CD8-positive, alpha-beta memory T cell (primary cell): ENCODE data around the gene CALCOCO1. TPM values are rescaled to one million over a fixed set of nuclear protein-coding genes. Genes with fewer than 3 reads are reported as not detected.

Source experiments
- CTCF ChIA-PET: fragments of 350-600 bp; sonication (Branson Sonifier 250); formaldehyde crosslinking; loops from one replicate; lab custom pipeline; 2021; ENCODE audit warnings: antibody characterized with exemption; lab: Charles Lee
- POLR2A ChIA-PET: fragments of 350-600 bp; sonication (Branson Sonifier 250); formaldehyde crosslinking; loops from one replicate; lab custom pipeline; 2021; ENCODE audit warnings: antibody characterized with exemption; lab: Charles Lee
- DNase-seq, 5 donors: peaks; one replicate each; pipeline versions ENCODE4 v3.0.0 to v3.0.0-alpha.2; 2020 to 2022; ENCODE audit warnings: mixed read lengths in 1 of 5
- H3K27ac ChIP-seq: one replicate; pipeline ENCODE4 v1.7.0; 2013; ENCODE audit warnings: low read depth, mild to moderate bottlenecking, low read length, moderate library complexity
- H3K27me3 ChIP-seq: 2 replicates; pipeline ENCODE4 v1.7.0; 2013; ENCODE audit warnings: low read length, mild to moderate bottlenecking; ENCODE audit not compliant: insufficient read depth, poor library complexity, severe bottlenecking
- H3K36me3 ChIP-seq: 2 replicates; pipeline ENCODE4 v1.7.0; 2013; ENCODE audit warnings: mild to moderate bottlenecking, low read length, moderate library complexity; ENCODE audit not compliant: insufficient read depth
- H3K4me1 ChIP-seq: 2 replicates; pipeline ENCODE4 v1.7.0; 2013; ENCODE audit warnings: mild to moderate bottlenecking, low read length, moderate library complexity; ENCODE audit not compliant: insufficient read depth
- H3K4me3 ChIP-seq: 2 replicates; pipeline ENCODE4 v1.7.0; 2013; ENCODE audit warnings: mild to moderate bottlenecking, low read length
- H3K9me3 ChIP-seq: 2 replicates; pipeline ENCODE4 v1.7.0; 2013; ENCODE audit warnings: mild to moderate bottlenecking, low read length
- H3K27ac Mint-ChIP-seq, 8 donors: one replicate each; pipeline ENCODE4 v1.8.0; 2020 to 2021; ENCODE audit warnings: mixed read lengths in 8 of 8, mild to moderate bottlenecking in 6 of 8, inconsistent platforms in 3 of 8, moderate library complexity in 3 of 8
- H3K27me3 Mint-ChIP-seq, 2 donors: one replicate each; pipeline ENCODE4 v1.8.0; 2020 to 2021; ENCODE audit warnings: mixed read lengths in 2 of 2, mild to moderate bottlenecking in 1 of 2, moderate library complexity in 1 of 2
- H3K36me3 Mint-ChIP-seq, 3 donors: one replicate each; pipeline ENCODE4 v1.8.0; 2020 to 2021; ENCODE audit warnings: mixed read lengths in 3 of 3, inconsistent platforms in 1 of 3, mild to moderate bottlenecking in 1 of 3
- H3K4me1 Mint-ChIP-seq, 3 donors: one replicate each; pipeline ENCODE4 v1.8.0; 2020 to 2021; ENCODE audit warnings: mixed read lengths in 3 of 3, inconsistent platforms in 1 of 3, mild to moderate bottlenecking in 1 of 3
- H3K4me3 Mint-ChIP-seq, 7 donors: one replicate each; pipeline ENCODE4 v1.8.0; 2020 to 2021; ENCODE audit warnings: mixed read lengths in 7 of 7, mild to moderate bottlenecking in 6 of 7, moderate library complexity in 4 of 7, inconsistent platforms in 2 of 7
- H3K9me3 Mint-ChIP-seq, 5 donors: one replicate each; pipeline ENCODE4 v1.8.0; 2020 to 2022; ENCODE audit warnings: mixed read lengths in 5 of 5, mild to moderate bottlenecking in 3 of 5, moderate library complexity in 2 of 5, inconsistent platforms in 1 of 5
- polyA plus RNA-seq: library from polyadenylated mRNA; unstranded; fragments of 300-500 nt; fragmentation: Illumina TruSeq; gene quantifications from one replicate; pipeline ENCODE4 v1.2.3, GENCODE V29; 2021
- total RNA-seq, 2 experiments: library from RNA; stranded (reverse); gene quantifications; one replicate each; pipeline ENCODE4 v1.2.3, GENCODE V29; 2021

Gene CALCOCO1
- total and polyA plus RNA-seq, 3 experiments from 2014 or later: 29.5 to 73.9 (median 31.4) TPM

DNA sequence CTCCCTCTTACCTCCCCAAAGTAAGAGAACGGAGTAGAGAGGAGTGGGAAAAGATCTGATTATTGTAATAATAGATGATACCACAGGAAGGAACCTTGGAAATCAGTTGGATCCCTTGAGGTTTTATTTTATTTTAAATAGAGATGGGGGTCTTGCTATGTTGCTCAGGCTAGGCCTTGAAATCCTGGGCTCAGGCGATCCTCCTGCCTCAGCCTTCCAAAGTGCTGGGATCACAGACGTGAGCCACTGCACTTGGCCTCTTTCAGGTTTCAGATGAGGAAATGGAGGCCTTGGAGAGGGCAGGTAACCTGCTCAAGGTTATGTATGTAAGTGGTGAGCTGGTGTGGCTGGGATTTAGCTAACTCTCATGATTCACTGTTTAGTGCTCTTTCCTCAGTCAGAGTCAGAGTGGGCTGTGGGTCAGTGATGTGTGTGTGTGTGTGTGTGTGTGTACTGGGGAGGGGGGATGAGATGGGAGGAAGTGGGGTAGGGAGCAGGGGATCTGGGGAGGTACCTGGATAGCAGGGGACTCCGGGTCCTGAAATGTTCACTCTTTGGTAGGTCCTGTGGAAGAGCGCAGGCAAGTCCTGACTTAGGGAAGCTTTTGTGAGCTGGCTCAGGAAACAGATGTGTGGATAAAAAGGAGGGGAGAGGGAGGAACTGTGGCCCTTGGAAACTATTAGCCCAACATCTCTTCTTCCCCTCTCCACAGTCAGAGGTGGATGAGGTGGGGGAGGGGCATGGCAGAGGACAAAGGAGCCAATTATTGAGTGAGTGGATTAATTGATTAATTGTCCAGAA lies 29.2 kb upstream of the CALCOCO1 start:
- DNase-seq: no peak
- no peaks in the 10 kb centered on the region for H3K9me3 Mint-ChIP-seq
- CTCF ChIA-PET: interaction anchor here (0.7 to 8.3 kb wide), 20 partner anchors 10 to 238 kb away, joined by 3 to 110 read pairs (median 4); partner anchors contain the start of genes CALCOCO1 and HOXC10
- peak overlapping the region in 6 of 7 donors; percentile 57 to 79 (median 68) for H3K4me3 Mint-ChIP-seq
- Histone ChIP-seq H3K4me1 (peaks cover 9% of the 10 kb centered on the region), H3K27me3 (peaks cover 40% of the 10 kb centered on the region), H3K4me3 (peak overlapping the region; percentile 10), H3K27ac (no peak overlapping the region), H3K9me3 (no peaks in the 10 kb centered on the region), H3K36me3 (no peaks in the 10 kb centered on the region)
- peak overlapping the region in 2 of 8 donors; percentile 39 to 83 for H3K27ac Mint-ChIP-seq
- H3K36me3 Mint-ChIP-seq: no peaks in the 10 kb centered on the region
- H3K4me1 Mint-ChIP-seq: peaks cover 0 to 16% (median 13%) of the 10 kb centered on the region in 3 donors
- POLR2A ChIA-PET: interaction anchor here (1.3 kb wide), 1 partner anchor 9 kb away, joined by 7 read pairs; no protein-coding TSS in a partner anchor
- H3K27me3 Mint-ChIP-seq: peaks cover 29 to 34% of the 10 kb centered on the region in 2 donors

DNA sequence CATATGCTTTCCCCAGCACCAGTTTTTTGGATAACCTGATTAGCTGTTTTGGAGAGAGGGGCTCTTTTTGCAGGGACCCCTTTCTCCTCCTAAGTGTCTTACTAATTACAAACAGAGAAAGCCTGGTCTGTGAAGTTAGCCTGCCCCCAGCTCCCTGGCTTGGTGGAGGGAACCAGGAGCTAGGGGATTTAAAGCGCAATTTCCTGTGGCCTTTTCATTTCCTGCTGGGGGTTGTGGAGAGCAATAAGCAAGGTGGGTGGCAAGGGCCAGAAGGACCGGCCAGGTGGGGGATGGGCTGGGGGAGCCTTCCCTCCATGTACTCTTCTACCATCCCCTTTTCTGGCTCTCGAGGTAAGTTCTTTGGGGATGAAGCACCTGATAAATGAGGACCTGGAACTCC lies 28.6 kb upstream of the CALCOCO1 start:
- Mint-ChIP-seq H3K36me3 (no peaks in the 10 kb centered on the region), H3K27me3 (peaks cover 24 to 29% of the 10 kb centered on the region in 2 donors), H3K9me3 (no peaks in the 10 kb centered on the region), H3K4me1 (peaks cover 0 to 16% (median 13%) of the 10 kb centered on the region in 3 donors), H3K27ac (no peak overlapping the region), H3K4me3 (no peak overlapping the region)
- ChIA-PET CTCF (interaction anchor here (1.0 to 8.3 kb wide), 4 partner anchors 10 to 229 kb away, joined by 3 to 110 read pairs (median 8); partner anchors contain the start of gene HOXC10), POLR2A (no interaction called here)
- Histone ChIP-seq H3K4me3 (no peak overlapping the region), H3K9me3 (no peaks in the 10 kb centered on the region), H3K4me1 (peaks cover 9% of the 10 kb centered on the region), H3K27ac (no peak overlapping the region), H3K27me3 (peaks cover 36% of the 10 kb centered on the region), H3K36me3 (no peaks in the 10 kb centered on the region)
- no peak for DNase-seq

DNA sequence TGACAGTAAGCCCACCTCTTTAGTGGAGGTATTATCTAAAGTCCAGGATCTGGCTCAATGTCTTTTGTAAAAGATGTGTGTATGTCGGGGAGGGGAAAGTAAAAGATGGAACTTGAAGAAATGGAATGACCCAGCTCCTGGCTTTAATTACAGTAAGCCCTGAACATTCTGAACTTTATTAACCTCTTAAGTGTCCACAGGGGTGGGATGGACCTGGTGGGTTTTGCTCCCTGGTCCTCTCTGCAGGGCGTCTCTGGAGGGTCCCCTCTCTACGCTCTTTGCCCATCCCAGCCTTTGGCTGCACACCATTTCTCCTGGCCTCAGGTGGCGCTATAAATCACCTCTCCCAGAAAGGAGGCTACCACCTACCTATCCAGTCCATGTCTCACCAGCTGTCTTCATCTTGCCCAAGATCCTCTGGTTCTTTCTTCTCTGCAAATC lies 28.2 kb upstream of the CALCOCO1 start:
- Histone ChIP-seq H3K4me1 (peaks cover 9% of the 10 kb centered on the region), H3K4me3 (no peak overlapping the region), H3K27ac (no peak overlapping the region), H3K36me3 (no peaks in the 10 kb centered on the region), H3K9me3 (no peaks in the 10 kb centered on the region), H3K27me3 (peaks cover 36% of the 10 kb centered on the region)
- peaks cover 23 to 25% of the 10 kb centered on the region in 2 donors for H3K27me3 Mint-ChIP-seq
- DNase-seq: no peak
- H3K9me3 Mint-ChIP-seq: no peaks in the 10 kb centered on the region
- POLR2A ChIA-PET: no interaction called here
- no peaks in the 10 kb centered on the region for H3K36me3 Mint-ChIP-seq
- CTCF ChIA-PET: interaction anchor here (1.0 to 8.3 kb wide), 2 partner anchors 10 to 53 kb away, joined by 6 to 110 read pairs; no protein-coding TSS in a partner anchor
- peak overlapping the region in 1 of 8 donors; percentile 38 for H3K27ac Mint-ChIP-seq
- H3K4me3 Mint-ChIP-seq: no peak overlapping the region
- H3K4me1 Mint-ChIP-seq: peaks cover 0 to 16% (median 13%) of the 10 kb centered on the region in 3 donors

DNA sequence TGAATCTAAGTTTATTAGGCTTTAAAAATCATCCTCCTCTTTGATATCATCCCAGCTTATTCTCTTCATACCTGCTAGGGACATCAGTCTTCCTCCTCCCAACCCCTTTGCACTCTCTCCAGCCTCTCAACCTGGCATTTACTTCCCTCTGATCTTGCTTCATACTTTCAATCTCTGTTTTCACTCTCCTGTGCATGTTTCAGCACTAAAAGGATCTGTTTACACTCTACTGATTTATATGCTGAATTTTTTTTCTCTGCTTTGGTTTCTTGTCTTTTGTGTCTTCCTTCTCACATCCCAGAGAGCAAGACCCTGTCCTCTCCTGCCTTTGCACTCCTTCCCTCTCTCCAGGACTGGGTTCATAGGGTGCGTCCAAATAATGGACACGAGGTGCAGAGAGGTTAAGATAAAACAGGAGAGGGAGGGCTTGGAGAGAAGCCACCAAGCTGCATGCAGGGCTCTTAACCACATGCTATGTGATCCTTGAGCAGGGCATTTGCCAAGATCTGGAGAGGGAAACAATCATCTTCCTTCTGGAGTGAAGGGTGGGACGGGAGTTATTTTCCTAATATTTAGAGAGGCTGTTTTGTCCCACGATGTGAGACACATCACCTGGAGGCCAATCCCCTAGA lies 27.5 kb upstream of the CALCOCO1 start:
- Mint-ChIP-seq H3K36me3 (no peaks in the 10 kb centered on the region), H3K27me3 (peaks cover 16 to 20% of the 10 kb centered on the region in 2 donors), H3K27ac (no peak overlapping the region), H3K4me1 (peaks cover 0 to 16% (median 13%) of the 10 kb centered on the region in 3 donors), H3K4me3 (no peak overlapping the region), H3K9me3 (no peaks in the 10 kb centered on the region)
- Histone ChIP-seq H3K27me3 (peaks cover 33% of the 10 kb centered on the region), H3K4me1 (peaks cover 9% of the 10 kb centered on the region), H3K9me3 (no peaks in the 10 kb centered on the region), H3K4me3 (no peak overlapping the region), H3K27ac (no peak overlapping the region), H3K36me3 (no peaks in the 10 kb centered on the region)
- POLR2A ChIA-PET: no interaction called here
- CTCF ChIA-PET: interaction anchor here (3.9 to 8.3 kb wide), 2 partner anchors 9 to 12 kb away, joined by 15 to 110 read pairs; no protein-coding TSS in a partner anchor
- DNase-seq: no peak

DNA sequence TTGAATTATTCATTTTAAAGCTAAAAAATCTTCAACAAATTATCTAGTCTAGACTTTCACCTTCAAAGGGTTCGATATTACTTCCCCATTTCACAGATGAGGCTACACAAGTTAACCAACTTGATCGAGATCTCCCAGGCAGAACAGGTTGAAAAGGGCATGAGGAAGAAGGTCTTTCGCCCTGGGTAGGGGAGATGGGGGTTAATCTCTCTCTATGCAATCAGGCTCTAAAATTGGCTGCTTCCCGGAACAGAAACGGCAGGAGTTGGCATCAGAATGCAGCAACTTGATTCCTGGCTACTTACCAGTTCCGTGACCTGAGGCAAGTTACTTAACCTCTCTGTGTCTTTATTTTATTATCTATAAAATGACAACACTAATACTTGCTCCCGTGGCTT lies 26.9 kb upstream of the CALCOCO1 start:
- Histone ChIP-seq H3K36me3 (no peaks in the 10 kb centered on the region), H3K9me3 (no peaks in the 10 kb centered on the region), H3K4me3 (no peak overlapping the region), H3K27ac (no peak overlapping the region), H3K27me3 (peaks cover 27% of the 10 kb centered on the region), H3K4me1 (peaks cover 9% of the 10 kb centered on the region)
- ChIA-PET CTCF (interaction anchor here (3.9 kb wide), 1 partner anchor 11 kb away, joined by 15 read pairs; no protein-coding TSS in a partner anchor), POLR2A (no interaction called here)
- Mint-ChIP-seq H3K27me3 (peaks cover 11 to 14% of the 10 kb centered on the region in 2 donors), H3K4me3 (no peak overlapping the region), H3K36me3 (no peaks in the 10 kb centered on the region), H3K4me1 (peaks cover 0 to 16% (median 13%) of the 10 kb centered on the region in 3 donors), H3K9me3 (no peaks in the 10 kb centered on the region), H3K27ac (no peak overlapping the region)
- no peak for DNase-seq

DNA sequence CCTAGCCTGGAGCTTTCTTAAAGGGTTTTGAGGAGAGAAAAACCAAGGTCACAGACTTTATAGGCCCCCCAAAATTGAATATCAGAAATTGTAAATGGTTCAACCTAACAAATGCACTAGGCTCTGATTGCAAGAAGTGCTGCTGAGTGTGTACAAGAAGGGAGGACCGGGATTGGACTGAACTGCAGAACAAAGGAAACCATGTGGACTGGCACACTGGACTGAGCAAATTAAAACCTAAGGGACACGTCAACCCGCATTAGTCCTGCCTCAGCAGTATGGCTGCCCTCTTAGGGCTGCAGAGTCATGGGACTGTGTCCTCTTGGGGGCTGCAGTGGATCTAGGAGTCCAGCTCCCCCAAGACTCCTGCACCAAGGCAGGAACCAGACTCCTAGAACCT lies 25.4 kb upstream of the CALCOCO1 start:
- Mint-ChIP-seq H3K27ac (no peak overlapping the region), H3K4me1 (peaks cover 0 to 16% (median 13%) of the 10 kb centered on the region in 3 donors), H3K27me3 (peaks cover 1 to 3% of the 10 kb centered on the region in 2 donors), H3K4me3 (no peak overlapping the region), H3K36me3 (no peaks in the 10 kb centered on the region), H3K9me3 (no peaks in the 10 kb centered on the region)
- H3K27ac ChIP-seq: no peak overlapping the region
- H3K9me3 ChIP-seq: no peaks in the 10 kb centered on the region
- POLR2A ChIA-PET: no interaction called here
- H3K27me3 ChIP-seq: peaks cover 15% of the 10 kb centered on the region
- H3K4me3 ChIP-seq: no peak overlapping the region
- CTCF ChIA-PET: interaction anchor here (1.0 to 3.9 kb wide), 4 partner anchors 10 to 57 kb away, joined by 3 to 15 read pairs (median 6); no protein-coding TSS in a partner anchor
- H3K36me3 ChIP-seq: no peaks in the 10 kb centered on the region
- H3K4me1 ChIP-seq: peaks cover 13% of the 10 kb centered on the region
- DNase-seq: no peak

DNA sequence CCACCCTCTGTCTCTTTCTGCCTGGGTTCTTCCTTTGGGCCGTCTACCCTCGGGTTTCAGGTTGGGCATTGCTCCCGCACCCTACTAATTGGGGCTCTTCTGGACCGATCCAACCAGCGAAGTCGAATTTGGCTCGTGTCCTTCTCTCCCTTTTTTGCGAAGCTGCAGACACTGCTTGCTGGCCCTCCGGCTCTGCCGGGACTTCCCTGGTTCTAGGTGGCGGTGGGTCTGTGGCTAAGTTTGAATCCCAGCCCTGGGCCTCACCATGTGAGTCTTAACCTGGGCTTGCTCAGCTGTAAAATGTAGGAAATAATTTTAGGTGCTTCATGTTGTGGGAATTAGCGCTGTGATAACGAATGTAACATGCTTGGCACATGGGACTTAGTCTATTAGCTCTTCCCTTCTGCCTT lies 24.9 kb upstream of the CALCOCO1 start:
- ChIA-PET POLR2A (no interaction called here), CTCF (interaction anchor here (1.0 to 3.9 kb wide), 6 partner anchors 9 to 57 kb away, joined by 3 to 15 read pairs (median 4); no protein-coding TSS in a partner anchor)
- Histone ChIP-seq H3K36me3 (no peaks in the 10 kb centered on the region), H3K4me3 (peak overlapping the region; percentile 56), H3K27me3 (peaks cover 17% of the 10 kb centered on the region), H3K4me1 (peaks cover 15% of the 10 kb centered on the region), H3K9me3 (no peaks in the 10 kb centered on the region), H3K27ac (no peak overlapping the region)
- Mint-ChIP-seq H3K27ac (no peak overlapping the region), H3K9me3 (no peaks in the 10 kb centered on the region), H3K36me3 (no peaks in the 10 kb centered on the region), H3K4me3 (no peak overlapping the region), H3K4me1 (peaks cover 0 to 12% (median 9%) of the 10 kb centered on the region in 3 donors), H3K27me3 (peaks cover 1 to 8% of the 10 kb centered on the region in 2 donors)
- no peak for DNase-seq
